Measurements from ENCODE around the gene GATA2. TPM values are rescaled to one million over a fixed set of nuclear protein-coding genes. Genes with fewer than 3 reads are reported as not detected.

GATA2 gene
- total and polyA plus RNA-seq, 2 of the 8 experiments (the other 6 are each of a cell fraction or from before 2014, with no cell fraction given) = 0.03 to 0.30 TPM

GRCh38 chr3:128442070-128442469 lies 50.9 kb downstream of the GATA2 start:
- Histone ChIP-seq H2BK12ac (ENCODE audit: low read depth, low read length) (no peak overlapping the region), H2BK120ac (replicated peaks; ENCODE audit: low read depth, low read length) (no peak overlapping the region), H3K4me3 (ENCODE audit: extremely low read depth in 1 of 4, insufficient read depth in 2 of 4, low read depth in 3 of 4, low read length in 4 of 4) (no peak overlapping the region), H3K27ac (ENCODE audit: low read depth, low read length) (no peak overlapping the region), H2BK5ac (ENCODE audit: low read depth, low read length) (no peak overlapping the region), H3K4me1 (replicated peaks in 1 of 4; ENCODE audit: control insufficient read depth in 3 of 4, insufficient read depth in 4 of 4, low read length in 3 of 4) (no peaks in the 10 kb centered on the region; a peak in 1 of 7 replicates), H3K79me2 (ENCODE audit: control insufficient read depth in 1 of 2, insufficient read depth in 2 of 2, low read length in 2 of 2) (no peaks in the 10 kb centered on the region), H3K27me3 (replicated peaks in 1 of 4; ENCODE audit: control insufficient read depth in 3 of 4, extremely low read depth in 1 of 4, insufficient read depth in 3 of 4, low read length in 3 of 4) (peaks cover 0 to 6% (median 2%) of the 10 kb centered on the region in 4 experiments; a peak in 5 of 7 replicates), H4K91ac (replicated peaks; ENCODE audit: insufficient read length, low read length) (no peak overlapping the region), H3K14ac (ENCODE audit: insufficient read length) (no peak overlapping the region), H3K9ac (replicated peaks in 1 of 4; ENCODE audit: extremely low read depth in 1 of 4, low read depth in 3 of 4, low read length in 3 of 4) (no peak overlapping the region), H3K79me1 (ENCODE audit: low read depth, low read length) (no peaks in the 10 kb centered on the region; the same call in 1 of the 2 replicates), H3K4ac (replicated peaks; ENCODE audit: insufficient read length, low read depth, low read length) (no peak overlapping the region), H3K18ac (ENCODE audit: extremely low read depth, low read length) (no peak overlapping the region), H3K56ac (replicated peaks; ENCODE audit: insufficient read length, low read depth, low read length) (no peak overlapping the region), H2AK5ac (ENCODE audit: low read depth, low read length) (no peak overlapping the region), H2BK15ac (ENCODE audit: low read length) (no peak overlapping the region), H4K8ac (ENCODE audit: extremely low read depth, insufficient read depth, low read length) (no peak overlapping the region), H3K36me3 (ENCODE audit: control insufficient read depth in 2 of 4, insufficient read depth in 4 of 4, low read length in 3 of 4) (no peaks in the 10 kb centered on the region), H4K20me1 (replicated peaks in 1 of 2; ENCODE audit: control insufficient read depth in 1 of 2, insufficient read depth in 2 of 2, low read length in 2 of 2) (peaks cover 0 to 7% of the 10 kb centered on the region in 2 experiments), H4K5ac (ENCODE audit: insufficient read length, low read depth, low read length) (no peak overlapping the region), H3K23me2 (ENCODE audit: low read depth, low read length) (peaks cover 11% of the 10 kb centered on the region; the same call in 1 of the 2 replicates), H3K9me3 (ENCODE audit: insufficient read depth in 2 of 2, low read depth in 1 of 2, low read length in 1 of 2) (no peaks in the 10 kb centered on the region), H2AFZ (ENCODE audit: low read length) (no peak overlapping the region), H3K23ac (ENCODE audit: insufficient read length) (no peak overlapping the region), H3K4me2 (ENCODE audit: insufficient read depth in 1 of 2, low read depth in 2 of 2, low read length in 2 of 2) (no peak overlapping the region), H2BK20ac (ENCODE audit: low read length) (no peak overlapping the region)
- ChIA-PET POLR2A (ENCODE audit: partially characterized antibody) (interaction anchor here (0.6 to 1.4 kb wide), 2 partner anchors 30 to 150 kb away, joined by 3 to 5 read pairs; no protein-coding TSS in a partner anchor), CTCF (ENCODE audit: partially characterized antibody) (interaction anchor here (1.0 to 12.6 kb wide), 7 partner anchors 7 to 119 kb away, joined by 3 to 144 read pairs (median 14); partner anchors contain the start of gene DNAJB8)
- WGBS, 2 experiments (ENCODE audit: extremely low coverage in 1 of 2, insufficient coverage in 1 of 2, insufficient read length in 1 of 2, insufficient replicate concordance in 2 of 2, low coverage in 1 of 2, low lambda C conversion rate in 2 of 2, missing lambda C conversion rate in 1 of 2) = 79% methylated on average over 7 of the region's 7 CpGs; no CpG with 5 or more reads in 1 of the 2 experiments
- no peak for DNase-seq (ENCODE audit: low read depth in 1 of 2, low spot score in 2 of 2)
- FAIRE-seq = no peak
- TF ChIP-seq GTF2F1 (IDR thresholded peaks at IDR 0.05; ENCODE audit: borderline replicate concordance, low read depth, low read length) (no peak), SRF (IDR thresholded peaks at IDR 0.05; ENCODE audit: low read depth, low read length) (no peak), FOSL1 (IDR thresholded peaks at IDR 0.05; ENCODE audit: insufficient read depth, low read depth, low read length) (no peak), SIX5 (IDR thresholded peaks at IDR 0.05; ENCODE audit: low read depth, low read length) (no peak), CREB1 (IDR thresholded peaks at IDR 0.05) (no peak), KDM1A (IDR thresholded peaks at IDR 0.05; ENCODE audit: borderline replicate concordance, low read length) (no peak), TAF1 (IDR thresholded peaks at IDR 0.05; ENCODE audit: low read depth, low read length) (no peak), ATF2 (IDR thresholded peaks at IDR 0.05; ENCODE audit: low read length) (no peak), SP1 (IDR thresholded peaks at IDR 0.05; ENCODE audit: low read depth, low read length) (no peak), JUND (IDR thresholded peaks at IDR 0.05; ENCODE audit: low read length) (no peak), SIN3A (conservative IDR thresholded peaks at IDR 0.05 in 1 of 2, IDR thresholded peaks at IDR 0.05 in 1 of 2; ENCODE audit: low read depth in 1 of 2, low read length in 2 of 2) (no peak), TAF7 (optimal IDR thresholded peaks at IDR 0.05; ENCODE audit: borderline replicate concordance, low read depth, low read length) (no peak), BCL11A (IDR thresholded peaks at IDR 0.05; ENCODE audit: low read depth in 2 of 2, low read length in 2 of 2) (no peak)
